ENCODE results near the gene ZNF507. TPM values are rescaled to one million over a fixed set of nuclear protein-coding genes. Genes with fewer than 3 reads are reported as not detected.
A peak's percentile ranks its signal among the peaks of the same experiment; 100 is the strongest.

The ZNF507 gene
- total RNA-seq, 1 experiment from 2014 or later: 31.1 TPM

DNA sequence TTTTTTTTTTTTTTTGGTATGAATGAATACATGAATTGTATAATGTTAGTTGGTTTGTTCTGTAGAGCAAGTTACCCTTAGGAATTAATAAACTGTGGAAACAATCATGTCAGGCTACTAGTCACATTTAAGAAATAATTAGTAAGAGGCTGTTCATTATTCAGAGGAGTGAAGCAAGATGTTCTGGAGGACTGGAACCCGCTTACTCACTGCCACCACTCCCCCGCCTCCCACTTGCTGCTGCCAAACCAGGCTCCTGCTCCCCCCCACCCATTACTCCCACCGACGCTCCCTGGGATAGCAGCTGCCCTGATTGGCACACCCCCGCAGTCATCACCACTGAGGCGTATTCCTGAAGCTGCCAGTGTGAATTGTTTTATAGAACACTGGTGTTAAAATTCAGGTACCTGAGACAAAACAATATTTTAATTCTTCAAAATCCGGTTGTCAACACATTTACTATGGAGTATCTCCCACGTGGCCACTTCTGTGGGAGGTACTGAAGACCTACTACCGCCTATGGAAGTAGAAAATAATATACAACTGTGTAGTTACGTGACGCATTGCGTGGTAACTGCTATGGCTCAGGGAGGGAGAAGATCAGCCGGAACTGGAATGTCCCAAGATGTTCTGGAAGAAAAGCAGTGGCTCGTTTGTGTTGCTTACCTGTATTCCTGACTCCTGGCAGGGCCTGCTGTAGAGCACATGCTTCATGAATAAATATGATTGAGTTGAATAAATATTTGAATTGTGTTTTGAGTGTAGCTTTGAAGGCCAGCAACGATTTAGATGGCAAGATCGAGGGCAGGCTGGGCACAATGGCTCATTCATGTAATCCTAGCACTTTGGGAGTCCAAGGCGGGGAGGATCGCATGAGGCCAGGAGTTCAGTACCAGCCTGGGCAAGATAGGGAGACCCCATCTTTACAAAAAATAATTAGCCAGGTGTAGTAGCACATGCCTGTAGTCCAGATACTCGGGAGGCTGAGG is 61.9 kb downstream of the ZNF507 start:
- Histone ChIP-seq H3K18ac (ENCODE audit: insufficient read length, low read depth, low read length) (no peak overlapping the region), H2BK5ac (ENCODE audit: insufficient read length, low read length) (no peak overlapping the region), H3K79me2 (ENCODE audit: insufficient read depth, low read length) (peaks cover 5% of the 10 kb centered on the region; the same call in 1 of the 2 replicates), H2AFZ (ENCODE audit: low read length) (no peak overlapping the region), H4K8ac (replicated peaks; ENCODE audit: insufficient read length, low read depth, low read length) (no peak overlapping the region), H3K4me2 (ENCODE audit: insufficient read depth, insufficient read length, low read length) (peak overlapping the region; percentile 79), H3K56ac (ENCODE audit: insufficient read length, low read depth, low read length) (no peak overlapping the region), H2BK12ac (ENCODE audit: insufficient read length, low read depth, low read length) (no peak overlapping the region), H3K4me1 (ENCODE audit: insufficient read depth, low read length) (peaks cover 7% of the 10 kb centered on the region; the same call in 1 of the 2 replicates), H2AK5ac (ENCODE audit: insufficient read length, low read length) (no peak overlapping the region), H2BK20ac (ENCODE audit: low read depth, low read length, poor library complexity, severe bottlenecking) (no peak overlapping the region), H3K14ac (ENCODE audit: insufficient read depth, low read length) (no peak overlapping the region), H3K27me3 (ENCODE audit: insufficient read depth, low read length) (no peaks in the 10 kb centered on the region), H3K4ac (ENCODE audit: low read depth, low read length) (no peak overlapping the region), H3K9ac (ENCODE audit: extremely low read depth, insufficient read length, low read length) (no peak overlapping the region), H4K20me1 (ENCODE audit: control insufficient read depth, insufficient read depth, insufficient read length) (no peaks in the 10 kb centered on the region), H2BK15ac (ENCODE audit: low read depth, low read length) (no peak overlapping the region), H3K23ac (ENCODE audit: insufficient read length, low read depth, low read length) (no peak overlapping the region), H3K27ac (ENCODE audit: insufficient read length, low read depth, low read length) (no peak overlapping the region), H4K5ac (ENCODE audit: insufficient read length, low read depth, low read length) (no peak overlapping the region), H3K9me3 (ENCODE audit: control insufficient read depth, low read depth, low read length) (no peaks in the 10 kb centered on the region), H2BK120ac (ENCODE audit: low read depth, low read length, poor library complexity, severe bottlenecking) (no peak overlapping the region), H3K79me1 (ENCODE audit: insufficient read depth, low read depth, low read length, poor library complexity, severe bottlenecking) (peaks cover 5% of the 10 kb centered on the region), H3T11ph (ENCODE audit: low read length) (no peak overlapping the region), H4K91ac (ENCODE audit: insufficient read length, low read depth, low read length) (no peak overlapping the region), H3K23me2 (ENCODE audit: insufficient read length, low read depth, low read length, poor library complexity, severe bottlenecking) (peaks cover 8% of the 10 kb centered on the region)
- no peak for DNase-seq
- Mint-ChIP-seq H3K27ac (peak overlapping the region in 1 of 3 experiments; percentile 46; a peak in 1 of 7 replicates), H3K27me3 (ENCODE audit: low read depth) (no peaks in the 10 kb centered on the region), H3K9me3 (no peaks in the 10 kb centered on the region), H3K36me3 (ENCODE audit: insufficient read depth in 1 of 3, low read depth in 3 of 3) (peaks cover 31 to 47% (median 46%) of the 10 kb centered on the region in 3 experiments), H3K4me1 (peaks cover 30 to 31% of the 10 kb centered on the region in 2 experiments), H3K4me3 (peak overlapping the region; percentile 82 to 91)
- no CpG with 5 or more reads among the region's 19 CpGs for WGBS (ENCODE audit: extremely low coverage, insufficient read length, low lambda C conversion rate)
- no peak for TF ChIP-seq CTCF (conservative IDR thresholded peaks at IDR 0.05)

All from H9 (cell line).